Mucosa of descending colon (tissue), 3 donors: ENCODE data around the gene FAM120C. TPM values are rescaled to one million over a fixed set of nuclear protein-coding genes. Genes with fewer than 3 reads are reported as not detected.

ENCODE experiments used
- ATAC-seq: fragments of 200-7000 bp; cut with Tn5 transposase; one replicate; pipeline ENCODE4 v1.9.1; 2020; ENCODE audit warnings: mild to moderate bottlenecking, moderate library complexity
- DNase-seq, 3 donors: peaks; one replicate each; pipeline ENCODE4 v3.0.0-alpha.2; 2020
- H3K36me3 ChIP-seq: fragments of 200-600 bp; one replicate; pipeline ENCODE4 v1.8.0; 2021; ENCODE audit warnings: low read depth, mild to moderate bottlenecking
- H3K4me1 ChIP-seq: fragments of 200-600 bp; one replicate; pipeline ENCODE4 v1.8.0; 2021; ENCODE audit warnings: low read depth, mild to moderate bottlenecking
- H3K4me3 ChIP-seq: fragments of 200-600 bp; one replicate; pipeline ENCODE4 v1.8.0; 2021; ENCODE audit warnings: mild to moderate bottlenecking
- H3K9me3 ChIP-seq: fragments of 200-600 bp; one replicate; pipeline ENCODE4 v1.8.0; 2021; ENCODE audit warnings: mild to moderate bottlenecking
- CTCF ChIP-seq: fragments of 200-600 bp; IDR thresholded peaks from one replicate; pipeline ENCODE4 v1.8.0; 2022; ENCODE audit warnings: antibody characterized with exemption, mild to moderate bottlenecking
- intact Hi-C, 2 donors: fragments of 100-400 bp; cut with DNase I in 1 of 2; cut with micrococcal nuclease in 1 of 2; formaldehyde crosslinking; loops; one replicate each; pipeline versions ENCODE4 v1.11.0 to v1.11.1; 2022; cut with DNase I, micrococcal nuclease
- total RNA-seq, 3 donors: library from RNA; stranded (reverse); fragmentation: NEBNext Ultra II Directional in 2 of 3; extraction: Animal tissue kit (Norgen Biotek cat#: 25700) in 2 of 3; gene quantifications; one replicate each; pipeline versions ENCODE4 v1.2.1 to v1.2.4, GENCODE V29; 2021 to 2023
- donor health status: DM: no; HTN: no; CAD: no; lungs with moderate emphysema.
- donor health status: DM: no; HTN: no; CAD: no.
- donor health status: DM: no; HTN: yes; CAD: no.

FAM120C gene
- total RNA-seq, 3 donors from 2014 or later = 3.7 to 9.4 (median 5.0) TPM

GRCh38 chrX:54172455-54172854 lies 10.6 kb downstream of the FAM120C start:
- no peaks in the 10 kb centered on the region for H3K9me3 ChIP-seq
- H3K4me3 ChIP-seq = no peak overlapping the region
- intact Hi-C loops = no loop called here
- DNase-seq = no peak
- H3K4me1 ChIP-seq = no peaks in the 10 kb centered on the region
- H3K36me3 ChIP-seq = no peaks in the 10 kb centered on the region
- TF ChIP-seq CTCF = no peak
- ATAC-seq = no peak

- intact Hi-C loops = no loop called here
- H3K9me3 ChIP-seq = no peaks in the 10 kb centered on the region
Observed at GRCh38 chrX:54171527-54172250, 11.4 kb downstream of the FAM120C start.

GRCh38 chrX:54171091-54171490 lies 12.0 kb downstream of the FAM120C start:
- intact Hi-C loops = no loop called here
- H3K4me3 ChIP-seq = no peak overlapping the region
- ATAC-seq = no peak

More at GRCh38 chrX:54171527-54172250, 11.4 kb downstream of the FAM120C start:
- no peaks in the 10 kb centered on the region for H3K36me3 ChIP-seq
- H3K4me1 ChIP-seq = no peaks in the 10 kb centered on the region
- ATAC-seq (no peak), DNase-seq (no peak)
- H3K4me3 ChIP-seq = no peak overlapping the region
- TF ChIP-seq CTCF = no peak

GRCh38 chrX:54166915-54167314 lies 16.1 kb downstream of the FAM120C start:
- Histone ChIP-seq H3K9me3 (no peaks in the 10 kb centered on the region), H3K4me3 (no peak overlapping the region), H3K36me3 (no peaks in the 10 kb centered on the region), H3K4me1 (no peaks in the 10 kb centered on the region)
- ATAC-seq = no peak
- TF ChIP-seq CTCF = no peak
- no peak for DNase-seq
- intact Hi-C loops = no loop called here

More at GRCh38 chrX:54171091-54171490, 12.0 kb downstream of the FAM120C start:
- H3K9me3 ChIP-seq = no peaks in the 10 kb centered on the region
- no peak for DNase-seq
- no peaks in the 10 kb centered on the region for H3K4me1 ChIP-seq
- no peaks in the 10 kb centered on the region for H3K36me3 ChIP-seq
- no peak for TF ChIP-seq CTCF

- intact Hi-C loops = no loop called here
- no peaks in the 10 kb centered on the region for H3K36me3 ChIP-seq
- no peak for ATAC-seq
- H3K9me3 ChIP-seq = no peaks in the 10 kb centered on the region
- TF ChIP-seq CTCF = no peak
- H3K4me1 ChIP-seq = no peaks in the 10 kb centered on the region
- no peak overlapping the region for H3K4me3 ChIP-seq
- no peak for DNase-seq
Observed at GRCh38 chrX:54157561-54157960, 25.5 kb downstream of the FAM120C start.
